Measurements from ENCODE around the gene RNASE4. TPM values are rescaled to one million over a fixed set of nuclear protein-coding genes. Genes with fewer than 3 reads are reported as not detected.
A peak's percentile ranks its signal among the peaks of the same experiment; 100 is the strongest.

RNASE4 gene
- total RNA-seq, 1 donor from 2014 or later: 5.3 TPM

- no peak overlapping the region for H3K27ac Mint-ChIP-seq
- H3K27me3 Mint-ChIP-seq (ENCODE audit: low read depth): peaks cover 84% of the 10 kb centered on the region
- H3K4me3 Mint-ChIP-seq: peak overlapping the region; percentile 46
- no peaks in the 10 kb centered on the region for H3K36me3 Mint-ChIP-seq
- H3K4me1 Mint-ChIP-seq: peaks cover 10% of the 10 kb centered on the region
- H3K9me3 Mint-ChIP-seq: no peaks in the 10 kb centered on the region
- TF ChIP-seq CTCF (IDR thresholded peaks at IDR 0.05; ENCODE audit: unreplicated experiment): no peak
- no peak for DNase-seq (ENCODE audit: low spot score in 2 of 2, unreplicated experiment in 2 of 2)
These were observed 31.1 kb upstream of the RNASE4 start for GRCh38 chr14:20652996-20653975.

GRCh38 chr14:20655851-20656250 is 28.5 kb upstream of the RNASE4 start:
- no peaks in the 10 kb centered on the region for H3K36me3 Mint-ChIP-seq
- peaks cover 98% of the 10 kb centered on the region for H3K27me3 Mint-ChIP-seq (ENCODE audit: low read depth)
- H3K4me1 Mint-ChIP-seq: peaks cover 10% of the 10 kb centered on the region
- TF ChIP-seq CTCF (IDR thresholded peaks at IDR 0.05; ENCODE audit: unreplicated experiment): no peak
- H3K9me3 Mint-ChIP-seq: no peaks in the 10 kb centered on the region
- DNase-seq (ENCODE audit: low spot score in 2 of 2, unreplicated experiment in 2 of 2): no peak
- H3K4me3 Mint-ChIP-seq: no peak overlapping the region
- no peak overlapping the region for H3K27ac Mint-ChIP-seq

GRCh38 chr14:20656274-20656673 is 28.1 kb upstream of the RNASE4 start:
- H3K4me3 Mint-ChIP-seq: no peak overlapping the region
- no peaks in the 10 kb centered on the region for H3K9me3 Mint-ChIP-seq
- H3K4me1 Mint-ChIP-seq: peaks cover 10% of the 10 kb centered on the region
- H3K27me3 Mint-ChIP-seq (ENCODE audit: low read depth): peaks cover 99% of the 10 kb centered on the region
- no peak overlapping the region for H3K27ac Mint-ChIP-seq
- no peaks in the 10 kb centered on the region for H3K36me3 Mint-ChIP-seq
- DNase-seq (ENCODE audit: low spot score in 2 of 2, unreplicated experiment in 2 of 2): no peak
- TF ChIP-seq CTCF (IDR thresholded peaks at IDR 0.05; ENCODE audit: unreplicated experiment): no peak

- Mint-ChIP-seq H3K4me1 (peaks cover 10% of the 10 kb centered on the region), H3K4me3 (no peak overlapping the region), H3K27me3 (ENCODE audit: low read depth) (peaks cover 99% of the 10 kb centered on the region), H3K36me3 (no peaks in the 10 kb centered on the region), H3K9me3 (no peaks in the 10 kb centered on the region), H3K27ac (no peak overlapping the region)
- no peak for DNase-seq (ENCODE audit: low spot score in 2 of 2, unreplicated experiment in 2 of 2)
- TF ChIP-seq CTCF (IDR thresholded peaks at IDR 0.05; ENCODE audit: unreplicated experiment): no peak
These were observed 26.8 kb upstream of the RNASE4 start for GRCh38 chr14:20657216-20658211.

- H3K9me3 Mint-ChIP-seq: no peaks in the 10 kb centered on the region
These were observed 26.1 kb upstream of the RNASE4 start for GRCh38 chr14:20658246-20658645.

More at GRCh38 chr14:20658246-20658645, 26.1 kb upstream of the RNASE4 start:
- H3K36me3 Mint-ChIP-seq: no peaks in the 10 kb centered on the region
- no peak for DNase-seq (ENCODE audit: low spot score in 2 of 2, unreplicated experiment in 2 of 2)
- peaks cover 99% of the 10 kb centered on the region for H3K27me3 Mint-ChIP-seq (ENCODE audit: low read depth)
- no peak overlapping the region for H3K27ac Mint-ChIP-seq
- H3K4me1 Mint-ChIP-seq: peaks cover 11% of the 10 kb centered on the region
- no peak overlapping the region for H3K4me3 Mint-ChIP-seq
- TF ChIP-seq CTCF (IDR thresholded peaks at IDR 0.05; ENCODE audit: unreplicated experiment): no peak
